HEK293 (cell line): ENCODE results near the gene RAPGEFL1.

ENCODE experiments used
- BCL11A ChIP-seq: fragments of 450-650 bp; formaldehyde crosslinking; IDR thresholded peaks from 2 replicates; pipeline ENCODE4 v1.5.1; 2016; ENCODE audit warnings: low read depth, missing biosample characterization, missing genetic modification characterization
- TF ChIP-seq, protein P1 (sequence below): fragments of 450-650 bp; formaldehyde crosslinking; IDR thresholded peaks from 2 replicates; pipeline ENCODE4 v1.5.1; 2017; ENCODE audit warnings: missing biosample characterization, missing genetic modification characterization

GRCh38 chr17:40244255-40244654 lies 67.0 kb downstream of the RAPGEFL1 start:
- TF ChIP-seq, protein P1, sequence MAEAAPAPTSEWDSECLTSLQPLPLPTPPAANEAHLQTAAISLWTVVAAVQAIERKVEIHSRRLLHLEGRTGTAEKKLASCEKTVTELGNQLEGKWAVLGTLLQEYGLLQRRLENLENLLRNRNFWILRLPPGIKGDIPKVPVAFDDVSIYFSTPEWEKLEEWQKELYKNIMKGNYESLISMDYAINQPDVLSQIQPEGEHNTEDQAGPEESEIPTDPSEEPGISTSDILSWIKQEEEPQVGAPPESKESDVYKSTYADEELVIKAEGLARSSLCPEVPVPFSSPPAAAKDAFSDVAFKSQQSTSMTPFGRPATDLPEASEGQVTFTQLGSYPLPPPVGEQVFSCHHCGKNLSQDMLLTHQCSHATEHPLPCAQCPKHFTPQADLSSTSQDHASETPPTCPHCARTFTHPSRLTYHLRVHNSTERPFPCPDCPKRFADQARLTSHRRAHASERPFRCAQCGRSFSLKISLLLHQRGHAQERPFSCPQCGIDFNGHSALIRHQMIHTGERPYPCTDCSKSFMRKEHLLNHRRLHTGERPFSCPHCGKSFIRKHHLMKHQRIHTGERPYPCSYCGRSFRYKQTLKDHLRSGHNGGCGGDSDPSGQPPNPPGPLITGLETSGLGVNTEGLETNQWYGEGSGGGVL (tag by site-specific recombination): no peak
- TF ChIP-seq BCL11A (tag by site-specific recombination): no peak
